Retinal pigment epithelial cell (primary cell): ENCODE data around the gene RBMS1.

Experiments
- DNase-seq: peaks from one replicate; pipeline ENCODE4 v3.0.0-alpha.2; 2010; ENCODE audit warnings: low read depth
- H3K4me3 ChIP-seq: 2 replicates; pipeline ENCODE4 v1.5.1; 2011; ENCODE audit warnings: mild to moderate bottlenecking, low read length, control low read depth, moderate library complexity
- TF ChIP-seq, protein P1 (sequence below): conservative IDR thresholded peaks from 2 replicates; pipeline ENCODE4 v1.5.1; 2011; ENCODE audit warnings: low read depth, low read length, control low read depth, inconsistent platforms

Gene RBMS1

DNA sequence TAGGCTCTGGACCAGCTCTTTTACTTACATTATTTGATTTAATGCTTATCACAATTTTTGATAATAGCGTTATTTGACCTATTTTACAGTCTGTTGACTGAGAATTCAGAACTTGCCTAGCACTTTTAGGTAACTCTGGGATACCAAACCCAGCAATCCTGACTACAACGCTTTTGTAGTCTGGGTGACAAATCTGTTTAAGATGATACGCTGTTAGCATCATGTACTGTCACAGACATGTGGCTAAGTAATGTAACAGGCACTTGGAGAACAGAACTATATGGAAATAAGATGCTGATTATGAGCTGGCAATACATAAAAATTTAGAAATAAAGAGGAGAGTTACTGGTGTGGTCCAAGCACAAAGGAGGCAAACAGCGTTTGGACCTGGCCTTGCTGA is 130.6 kb downstream of the RBMS1 start:
- no peak for DNase-seq
- no peak overlapping the region for H3K4me3 ChIP-seq
- TF ChIP-seq, protein P1, sequence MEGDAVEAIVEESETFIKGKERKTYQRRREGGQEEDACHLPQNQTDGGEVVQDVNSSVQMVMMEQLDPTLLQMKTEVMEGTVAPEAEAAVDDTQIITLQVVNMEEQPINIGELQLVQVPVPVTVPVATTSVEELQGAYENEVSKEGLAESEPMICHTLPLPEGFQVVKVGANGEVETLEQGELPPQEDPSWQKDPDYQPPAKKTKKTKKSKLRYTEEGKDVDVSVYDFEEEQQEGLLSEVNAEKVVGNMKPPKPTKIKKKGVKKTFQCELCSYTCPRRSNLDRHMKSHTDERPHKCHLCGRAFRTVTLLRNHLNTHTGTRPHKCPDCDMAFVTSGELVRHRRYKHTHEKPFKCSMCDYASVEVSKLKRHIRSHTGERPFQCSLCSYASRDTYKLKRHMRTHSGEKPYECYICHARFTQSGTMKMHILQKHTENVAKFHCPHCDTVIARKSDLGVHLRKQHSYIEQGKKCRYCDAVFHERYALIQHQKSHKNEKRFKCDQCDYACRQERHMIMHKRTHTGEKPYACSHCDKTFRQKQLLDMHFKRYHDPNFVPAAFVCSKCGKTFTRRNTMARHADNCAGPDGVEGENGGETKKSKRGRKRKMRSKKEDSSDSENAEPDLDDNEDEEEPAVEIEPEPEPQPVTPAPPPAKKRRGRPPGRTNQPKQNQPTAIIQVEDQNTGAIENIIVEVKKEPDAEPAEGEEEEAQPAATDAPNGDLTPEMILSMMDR: no peak

DNA sequence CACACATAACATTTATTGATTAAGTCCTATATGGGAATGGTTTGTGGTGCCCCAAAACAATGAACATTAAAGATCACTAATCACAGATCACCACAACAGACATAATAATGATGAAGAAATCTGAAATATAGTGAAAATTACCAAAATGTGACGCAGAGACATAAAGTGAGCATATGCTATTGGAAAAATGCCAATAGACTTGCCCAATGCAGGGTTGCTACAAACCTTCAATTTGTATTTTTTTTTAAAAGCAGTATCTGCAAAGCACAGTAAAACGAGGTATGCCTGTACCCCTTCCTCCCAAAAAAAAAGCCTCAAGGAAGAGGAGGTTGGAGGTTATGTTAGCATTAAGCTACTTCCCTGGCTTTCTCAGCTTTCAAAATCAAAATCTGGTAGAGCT is 131.1 kb downstream of the RBMS1 start:
- H3K4me3 ChIP-seq: no peak overlapping the region
- DNase-seq: no peak
- TF ChIP-seq, protein P1: no peak

DNA sequence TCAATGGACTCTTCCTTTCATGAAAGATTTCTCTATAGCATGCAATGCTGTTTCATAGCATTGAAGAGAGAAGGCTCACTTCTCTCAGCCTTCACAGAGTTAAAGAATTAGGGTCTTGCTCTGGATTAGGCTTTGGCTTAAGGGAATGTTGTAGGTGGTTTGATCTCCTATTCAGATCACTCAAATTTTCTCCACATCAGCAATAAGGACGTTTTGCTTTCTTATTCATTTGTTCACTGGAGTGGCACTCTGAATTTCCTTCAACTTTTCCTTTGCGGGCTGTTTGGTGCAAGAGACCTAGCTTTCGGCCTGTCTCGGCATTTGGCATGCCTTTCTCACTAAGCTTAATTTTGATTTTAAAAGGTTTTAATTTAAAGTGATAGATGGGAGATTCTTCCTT is 131.6 kb downstream of the RBMS1 start:
- no peak overlapping the region for H3K4me3 ChIP-seq
- DNase-seq: no peak
- TF ChIP-seq, protein P1: no peak

DNA sequence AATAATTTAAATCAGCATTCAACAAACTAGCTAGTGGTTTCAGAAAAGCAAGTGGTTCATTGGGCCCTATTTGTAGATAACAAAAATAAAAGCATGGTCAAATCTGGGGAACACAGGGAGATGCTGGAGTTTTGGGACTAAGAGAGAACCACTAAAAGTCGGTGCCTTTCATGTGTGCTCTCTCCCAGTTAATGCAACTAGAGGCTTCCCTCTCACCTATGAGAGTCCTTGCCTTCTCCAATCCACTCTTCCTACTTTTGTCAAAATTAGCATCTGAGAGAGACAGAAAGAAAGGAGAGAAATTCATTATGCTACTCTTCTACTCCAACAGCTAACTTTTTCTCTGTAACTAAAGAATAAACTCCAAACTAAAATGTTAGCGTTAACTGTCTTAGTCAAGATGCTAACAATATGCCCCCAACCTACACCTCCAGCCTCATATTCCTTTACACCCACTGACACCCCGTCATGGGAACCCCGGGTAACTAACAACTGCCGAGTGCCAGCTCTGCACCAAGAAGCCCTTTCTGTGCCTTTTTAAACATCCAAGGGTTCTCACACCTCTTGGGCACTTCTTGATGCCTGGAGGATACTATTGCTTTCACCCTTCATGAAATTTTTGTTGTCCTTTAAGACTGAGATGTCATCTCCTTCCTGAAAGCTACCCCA is 133.4 kb downstream of the RBMS1 start:
- no peak overlapping the region for H3K4me3 ChIP-seq
- TF ChIP-seq, protein P1: no peak
- DNase-seq: no peak

DNA sequence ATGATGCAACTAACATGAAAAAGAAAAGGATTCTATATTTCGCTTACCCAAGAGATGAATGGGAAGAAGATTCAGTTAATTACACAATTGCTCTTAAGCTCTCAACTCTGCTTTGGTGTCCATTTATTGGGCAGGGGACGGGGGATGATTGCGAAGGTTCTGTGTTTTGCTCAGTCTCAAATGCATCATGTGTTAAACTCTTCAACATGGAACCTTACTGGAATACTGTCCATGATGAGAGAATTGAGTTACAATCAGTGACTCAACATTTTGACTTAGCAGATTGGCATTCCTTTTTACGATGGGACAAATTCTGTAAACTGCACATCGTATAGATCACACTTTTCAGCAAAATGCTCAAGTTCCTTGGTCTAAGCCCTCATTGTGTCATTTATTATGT is 135.6 kb downstream of the RBMS1 start:
- TF ChIP-seq, protein P1: no peak
- no peak for DNase-seq

DNA sequence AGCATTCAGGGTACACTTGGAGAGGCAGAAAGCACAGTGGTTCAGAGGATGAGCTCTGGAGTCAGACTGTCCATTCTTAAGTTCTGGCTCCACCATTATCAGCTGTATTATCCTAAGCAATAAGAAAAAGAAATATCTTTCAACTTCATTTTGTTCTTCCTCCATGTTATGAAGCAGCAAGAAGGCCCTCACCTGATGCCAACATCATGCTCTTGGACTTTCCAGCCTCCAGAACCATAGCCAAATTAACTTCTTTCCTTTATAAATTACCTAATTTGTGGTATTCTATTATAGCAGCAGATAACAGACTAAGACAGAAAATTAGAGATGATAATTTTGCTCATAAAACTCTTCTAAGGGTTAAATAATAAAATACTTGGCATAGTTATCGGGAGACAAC is 137.1 kb downstream of the RBMS1 start:
- TF ChIP-seq, protein P1: no peak
- no peak for DNase-seq
- no peak overlapping the region for H3K4me3 ChIP-seq

More for the DNA sequence above, 135.6 kb downstream of the RBMS1 start:
- no peak overlapping the region for H3K4me3 ChIP-seq

DNA sequence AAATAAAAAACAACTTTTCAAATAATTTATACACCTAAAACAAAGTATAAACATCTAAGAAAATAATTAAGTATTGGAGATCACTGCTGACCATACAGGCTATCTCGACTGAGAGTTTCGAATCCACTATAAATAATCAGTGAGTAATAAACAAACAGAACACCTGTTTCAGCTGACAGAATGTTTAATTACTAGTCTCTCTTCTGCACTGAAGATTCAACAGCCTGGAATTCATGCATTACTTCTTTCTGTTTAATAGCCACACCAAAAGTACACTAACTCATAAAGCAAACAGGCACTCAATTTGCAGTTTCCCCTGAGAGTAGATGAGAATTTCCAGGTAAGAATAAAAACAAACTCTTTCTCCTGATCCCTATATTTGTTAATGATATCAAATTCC is 138.5 kb downstream of the RBMS1 start:
- TF ChIP-seq, protein P1: no peak
- no peak overlapping the region for H3K4me3 ChIP-seq
- no peak for DNase-seq
